ENCODE measurements around the gene EMP2. TPM values are rescaled to one million over a fixed set of nuclear protein-coding genes. Genes with fewer than 3 reads are reported as not detected.
"Not testable (repeated sequence)": the region's sequence is repeated elsewhere in the genome, so short reads cannot be mapped to it uniquely, and the experiment has no call there.

The EMP2 gene
- total and polyA plus RNA-seq, 4 donors, result 18.9 to 143 (median 92.9) TPM

- WGBS, 2 donors, result 1 to 4% methylated on average over 5 of the region's 5 CpGs
- H3K27ac ChIP-seq (ENCODE audit: low read depth in 1 of 2, low read length in 2 of 2), result peak overlapping the region; percentile 65 to 89
- no peak for ATAC-seq (ENCODE audit: low FRiP score)
- H3K36me3 ChIP-seq (ENCODE audit: control insufficient read depth in 1 of 2, insufficient read depth in 2 of 2, low read length in 1 of 2), result no peaks in the 10 kb centered on the region
- peaks cover 2 to 4% of the 10 kb centered on the region in 2 donors for H3K4me1 ChIP-seq (ENCODE audit: control insufficient read depth in 1 of 2, insufficient read depth in 2 of 2, low read length in 2 of 2)
- no peaks in the 10 kb centered on the region for H3K27me3 ChIP-seq (ENCODE audit: control insufficient read depth in 1 of 2, insufficient read depth in 2 of 2, low read length in 1 of 2)
- no peak overlapping the region for H3K4me3 ChIP-seq (ENCODE audit: low read length in 2 of 2)
- intact Hi-C loops (cut with DNase I), result loop anchor here (5.0 to 10.0 kb wide), 2 partner anchors 263 to 550 kb away; no protein-coding TSS in a partner anchor
- DNase-seq, result peak in 1 of 2 donors; percentile 70
- H3K9me3 ChIP-seq (ENCODE audit: control insufficient read depth, low read length), result no peaks in the 10 kb centered on the region
Observed at GRCh38 chr16:10564591-10564990, 15.8 kb downstream of the EMP2 start.

GRCh38 chr16:10562361-10562899 lies 18.0 kb downstream of the EMP2 start:
- H3K27me3 ChIP-seq (ENCODE audit: control insufficient read depth in 1 of 2, insufficient read depth in 2 of 2, low read length in 1 of 2), result no peaks in the 10 kb centered on the region
- intact Hi-C loops (cut with DNase I), result loop anchor here (5.0 to 10.0 kb wide), 2 partner anchors 265 to 552 kb away; no protein-coding TSS in a partner anchor
- no peak overlapping the region for H3K4me3 ChIP-seq (ENCODE audit: low read length in 2 of 2)
- ATAC-seq (ENCODE audit: low FRiP score) (no peak), DNase-seq (no peak)
- H3K27ac ChIP-seq (ENCODE audit: low read depth in 1 of 2, low read length in 2 of 2), result peak overlapping the region in 1 of 2 donors; percentile 50
- H3K4me1 ChIP-seq (ENCODE audit: control insufficient read depth in 1 of 2, insufficient read depth in 2 of 2, low read length in 2 of 2), result peaks cover 2 to 4% of the 10 kb centered on the region in 2 donors
- H3K9me3 ChIP-seq (ENCODE audit: control insufficient read depth, low read length), result no peaks in the 10 kb centered on the region
- H3K36me3 ChIP-seq (ENCODE audit: control insufficient read depth in 1 of 2, insufficient read depth in 2 of 2, low read length in 1 of 2), result no peaks in the 10 kb centered on the region

GRCh38 chr16:10561425-10561824 lies 19.0 kb downstream of the EMP2 start:
- intact Hi-C loops (cut with DNase I), result loop anchor here (5.0 to 10.0 kb wide), 2 partner anchors 266 to 553 kb away; no protein-coding TSS in a partner anchor
- H3K4me1 ChIP-seq (ENCODE audit: control insufficient read depth in 1 of 2, insufficient read depth in 2 of 2, low read length in 2 of 2), result peaks cover 2 to 4% of the 10 kb centered on the region in 2 donors
- H3K27ac ChIP-seq (ENCODE audit: low read depth in 1 of 2, low read length in 2 of 2), result peak overlapping the region; percentile 15 to 32
- no peaks in the 10 kb centered on the region for H3K36me3 ChIP-seq (ENCODE audit: control insufficient read depth in 1 of 2, insufficient read depth in 2 of 2, low read length in 1 of 2)
- DNase-seq (no peak), ATAC-seq (ENCODE audit: low FRiP score) (no peak)
- 94 to 97% methylated on average over 3 of the region's 3 CpGs for WGBS, 2 donors
- no peaks in the 10 kb centered on the region for H3K27me3 ChIP-seq (ENCODE audit: control insufficient read depth in 1 of 2, insufficient read depth in 2 of 2, low read length in 1 of 2)
- H3K9me3 ChIP-seq (ENCODE audit: control insufficient read depth, low read length), result no peaks in the 10 kb centered on the region
- no peak overlapping the region for H3K4me3 ChIP-seq (ENCODE audit: low read length in 2 of 2)

- intact Hi-C loops (cut with DNase I), result loop anchor here (5.0 to 10.0 kb wide), 2 partner anchors 266 to 554 kb away; no protein-coding TSS in a partner anchor
- DNase-seq, result no peak
- no peak overlapping the region for H3K4me3 ChIP-seq (ENCODE audit: low read length in 2 of 2)
- no peaks in the 10 kb centered on the region for H3K27me3 ChIP-seq (ENCODE audit: control insufficient read depth in 1 of 2, insufficient read depth in 2 of 2, low read length in 1 of 2)
- no peak for ATAC-seq (ENCODE audit: low FRiP score)
- H3K36me3 ChIP-seq (ENCODE audit: control insufficient read depth in 1 of 2, insufficient read depth in 2 of 2, low read length in 1 of 2), result no peaks in the 10 kb centered on the region
- H3K4me1 ChIP-seq (ENCODE audit: control insufficient read depth in 1 of 2, insufficient read depth in 2 of 2, low read length in 2 of 2), result peaks cover 2 to 4% of the 10 kb centered on the region in 2 donors
- WGBS, 2 donors, result 82 to 85% methylated on average over 3 of the region's 3 CpGs
- no peaks in the 10 kb centered on the region for H3K9me3 ChIP-seq (ENCODE audit: control insufficient read depth, low read length)
- peak overlapping the region; percentile 15 to 32 for H3K27ac ChIP-seq (ENCODE audit: low read depth in 1 of 2, low read length in 2 of 2)
Observed at GRCh38 chr16:10561001-10561400, 19.4 kb downstream of the EMP2 start.

- not testable (repeated sequence) for DNase-seq; ATAC-seq (ENCODE audit: low FRiP score); H3K4me3 ChIP-seq (ENCODE audit: low read length in 2 of 2); H3K27me3 ChIP-seq (ENCODE audit: control insufficient read depth in 1 of 2, insufficient read depth in 2 of 2, low read length in 1 of 2); H3K9me3 ChIP-seq (ENCODE audit: control insufficient read depth, low read length); H3K4me1 ChIP-seq (ENCODE audit: control insufficient read depth in 1 of 2, insufficient read depth in 2 of 2, low read length in 2 of 2); H3K36me3 ChIP-seq (ENCODE audit: control insufficient read depth in 1 of 2, insufficient read depth in 2 of 2, low read length in 1 of 2)
- H3K27ac ChIP-seq (ENCODE audit: low read depth in 1 of 2, low read length in 2 of 2), result peak overlapping the region; percentile 31 to 55
- 77 to 86% methylated on average over 4 of the region's 4 CpGs for WGBS, 2 donors
- intact Hi-C loops (cut with DNase I), result loop anchor here (2.0 to 10.0 kb wide), 3 partner anchors 21 to 555 kb away; partner anchors contain the start of gene EMP2 (in 1 of the 2)
Observed at GRCh38 chr16:10559792-10560191, 20.6 kb downstream of the EMP2 start.

- Histone ChIP-seq H3K4me3 (ENCODE audit: low read length in 2 of 2) (peak overlapping the region in 1 of 2 donors; percentile 12), H3K27me3 (ENCODE audit: control insufficient read depth in 1 of 2, insufficient read depth in 2 of 2, low read length in 1 of 2) (no peaks in the 10 kb centered on the region), H3K36me3 (ENCODE audit: control insufficient read depth in 1 of 2, insufficient read depth in 2 of 2, low read length in 1 of 2) (no peaks in the 10 kb centered on the region), H3K27ac (ENCODE audit: low read depth in 1 of 2, low read length in 2 of 2) (peak overlapping the region; percentile 83 to 98), H3K9me3 (ENCODE audit: control insufficient read depth, low read length) (no peaks in the 10 kb centered on the region), H3K4me1 (ENCODE audit: control insufficient read depth in 1 of 2, insufficient read depth in 2 of 2, low read length in 2 of 2) (peaks cover 0 to 4% of the 10 kb centered on the region in 2 donors)
- WGBS, 2 donors, result 2 to 6% methylated on average over 25 of the region's 25 CpGs
- peak; percentile 88 for ATAC-seq (ENCODE audit: low FRiP score)
- peak; percentile 93 for DNase-seq
- intact Hi-C loops (cut with DNase I), result loop anchor here in 1 of 2 donors (2.0 kb wide), 1 partner anchor 22 kb away; the partner anchor contains the start of gene EMP2
Observed at GRCh38 chr16:10558746-10559641, 21.4 kb downstream of the EMP2 start.

GRCh38 chr16:10558305-10558704 lies 22.1 kb downstream of the EMP2 start:
- WGBS, 2 donors, result 1 to 10% methylated on average over 7 of the region's 7 CpGs
- intact Hi-C loops (cut with DNase I), result loop anchor here in 1 of 2 donors (2.0 kb wide), 1 partner anchor 22 kb away; the partner anchor contains the start of gene EMP2
- no peak overlapping the region for H3K4me3 ChIP-seq (ENCODE audit: low read length in 2 of 2)
- H3K27ac ChIP-seq (ENCODE audit: low read depth in 1 of 2, low read length in 2 of 2), result peak overlapping the region; percentile 83 to 98
- H3K27me3 ChIP-seq (ENCODE audit: control insufficient read depth in 1 of 2, insufficient read depth in 2 of 2, low read length in 1 of 2), result no peaks in the 10 kb centered on the region
- peak; percentile 67 for ATAC-seq (ENCODE audit: low FRiP score)
- no peaks in the 10 kb centered on the region for H3K9me3 ChIP-seq (ENCODE audit: control insufficient read depth, low read length)
- no peak for DNase-seq
- no peaks in the 10 kb centered on the region for H3K4me1 ChIP-seq (ENCODE audit: control insufficient read depth in 1 of 2, insufficient read depth in 2 of 2, low read length in 2 of 2)
- no peaks in the 10 kb centered on the region for H3K36me3 ChIP-seq (ENCODE audit: control insufficient read depth in 1 of 2, insufficient read depth in 2 of 2, low read length in 1 of 2)

GRCh38 chr16:10557750-10558149 lies 22.6 kb downstream of the EMP2 start:
- intact Hi-C loops (cut with DNase I), result loop anchor here in 1 of 2 donors (2.0 kb wide), 1 partner anchor 23 kb away; the partner anchor contains the start of gene EMP2
- ATAC-seq (ENCODE audit: low FRiP score) (no peak), DNase-seq (no peak)
- Histone ChIP-seq H3K4me3 (ENCODE audit: low read length in 2 of 2) (no peak overlapping the region), H3K27ac (ENCODE audit: low read depth in 1 of 2, low read length in 2 of 2) (peak overlapping the region; percentile 83 to 98), H3K27me3 (ENCODE audit: control insufficient read depth in 1 of 2, insufficient read depth in 2 of 2, low read length in 1 of 2) (no peaks in the 10 kb centered on the region), H3K36me3 (ENCODE audit: control insufficient read depth in 1 of 2, insufficient read depth in 2 of 2, low read length in 1 of 2) (no peaks in the 10 kb centered on the region), H3K9me3 (ENCODE audit: control insufficient read depth, low read length) (no peaks in the 10 kb centered on the region), H3K4me1 (ENCODE audit: control insufficient read depth in 1 of 2, insufficient read depth in 2 of 2, low read length in 2 of 2) (no peaks in the 10 kb centered on the region)
- WGBS, 2 donors, result 75 to 89% methylated on average over 5 of the region's 5 CpGs
